Activated CD8-positive, alpha-beta T cell treated with anti-CD3 and anti-CD28 coated beads, Interleukin-2, amount 10 ng/mL, durations not matched to agents 7 days and 5 days (primary cell): ENCODE results near the gene ELF3. TPM values are rescaled to one million over a fixed set of nuclear protein-coding genes. Genes with fewer than 3 reads are reported as not detected.
"Not testable (repeated sequence)": the region's sequence is repeated elsewhere in the genome, so short reads cannot be mapped to it uniquely, and the experiment has no call there.

Source experiments
- ATAC-seq: fragments of 150-1000 bp; cut with Tn5 transposase; one replicate; pipeline ENCODE4 v1.10.0; 2021; ENCODE audit warnings: moderate library complexity
- CTCF ChIA-PET: fragments of 350-600 bp; sonication (Branson Sonifier 250); formaldehyde crosslinking; loops from one replicate; lab custom pipeline; 2021; ENCODE audit warnings: antibody characterized with exemption; lab: Charles Lee
- POLR2A ChIA-PET: fragments of 350-600 bp; sonication (Branson Sonifier 250); formaldehyde crosslinking; loops from one replicate; lab custom pipeline; 2021; ENCODE audit warnings: antibody characterized with exemption; lab: Charles Lee
- DNase-seq: peaks from one replicate; pipeline ENCODE4 v3.0.0-alpha.2; 2020
- H3K27ac Mint-ChIP-seq: one replicate; pipeline ENCODE4 v1.8.0; 2021; ENCODE audit warnings: mild to moderate bottlenecking, mixed read lengths
- H3K27me3 Mint-ChIP-seq: one replicate; pipeline ENCODE4 v1.8.0; 2021; ENCODE audit warnings: low read depth, mixed read lengths
- H3K36me3 Mint-ChIP-seq: one replicate; pipeline ENCODE4 v1.8.0; 2021; ENCODE audit warnings: low read depth, mixed read lengths
- H3K4me1 Mint-ChIP-seq: one replicate; pipeline ENCODE4 v1.8.0; 2021; ENCODE audit warnings: low read depth, mixed read lengths
- H3K4me3 Mint-ChIP-seq: one replicate; pipeline ENCODE4 v1.8.0; 2021; ENCODE audit warnings: mild to moderate bottlenecking, mixed read lengths
- H3K9me3 Mint-ChIP-seq: one replicate; pipeline ENCODE4 v1.8.0; 2022; ENCODE audit warnings: mixed read lengths; ENCODE audit not compliant: insufficient read depth
- total RNA-seq, 2 experiments: library from RNA; stranded (reverse); gene quantifications; one replicate each; pipeline ENCODE4 v1.2.3, GENCODE V29; 2021

Gene ELF3
- under 1 TPM; 0.42 to 0.55 TPM for total RNA-seq

DNA sequence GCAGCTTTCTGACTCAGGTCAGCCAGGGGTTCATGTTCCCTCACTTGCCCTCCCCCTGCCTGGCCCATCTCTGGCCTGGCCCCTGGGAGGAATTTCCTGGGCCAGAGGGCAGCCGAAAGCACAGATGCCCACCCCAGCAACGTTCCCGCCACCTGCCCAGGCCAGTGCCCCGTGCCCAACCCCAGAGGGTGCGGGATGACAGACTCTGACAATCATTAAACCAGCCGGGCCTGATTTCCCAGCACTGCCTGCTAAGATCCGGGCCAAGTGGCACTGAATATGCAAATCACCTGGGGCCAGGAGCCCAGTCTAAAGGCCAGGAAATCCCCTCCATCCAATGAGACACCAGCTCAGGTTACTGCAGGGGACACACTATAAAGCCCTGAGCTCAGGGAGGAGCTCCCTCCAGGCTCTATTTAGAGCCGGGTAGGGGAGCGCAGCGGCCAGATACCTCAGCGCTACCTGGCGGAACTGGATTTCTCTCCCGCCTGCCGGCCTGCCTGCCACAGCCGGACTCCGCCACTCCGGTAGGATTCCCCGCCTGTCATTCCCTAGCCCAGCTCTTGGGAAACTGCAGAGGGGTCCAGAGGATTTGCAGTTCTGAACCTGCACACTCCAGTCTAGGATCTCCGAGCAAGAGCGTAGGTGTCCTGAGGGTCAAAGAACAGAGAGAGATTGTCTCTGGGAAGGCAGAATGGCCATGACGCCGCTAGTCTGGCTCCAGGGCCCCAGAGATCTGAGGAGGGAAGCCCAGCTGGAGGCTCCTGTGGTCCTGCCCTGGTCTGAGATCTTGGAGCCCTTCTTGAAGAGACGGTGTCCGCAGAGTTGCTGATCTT, at the start of gene ELF3:
TSS of gene ELF3 (plus strand) at position 408 of the 836 bp plus-strand sequence. CDS start 550 bp downstream, outside the sequence.
- H3K36me3 Mint-ChIP-seq: no peaks in the 10 kb centered on the region
- POLR2A ChIA-PET: no interaction called here

GRCh38 chr1:201962382-201962781, 48.0 kb upstream of the ELF3 start:
- H3K27me3 Mint-ChIP-seq, DNase-seq, H3K4me1 Mint-ChIP-seq, H3K4me3 Mint-ChIP-seq, H3K27ac Mint-ChIP-seq, H3K9me3 Mint-ChIP-seq, ATAC-seq: not testable (repeated sequence)
- ChIA-PET CTCF (interaction anchor here (0.8 to 9.2 kb wide), 3 partner anchors 11 to 67 kb away, joined by 3 to 67 read pairs (median 16); no protein-coding TSS in a partner anchor), POLR2A (interaction anchor here (0.6 kb wide), 1 partner anchor 130 kb away, joined by 3 read pairs; no protein-coding TSS in a partner anchor)
- H3K36me3 Mint-ChIP-seq: peaks cover 61% of the 10 kb centered on the region

More for the DNA sequence above, at the start of gene ELF3:
- H3K9me3 Mint-ChIP-seq: no peaks in the 10 kb centered on the region
- CTCF ChIA-PET: interaction anchor here (0.7 to 2.0 kb wide), 5 partner anchors 11 to 133 kb away, joined by 3 to 12 read pairs (median 5); no protein-coding TSS in a partner anchor
- no peaks in the 10 kb centered on the region for H3K27me3 Mint-ChIP-seq
- ATAC-seq (no peak), DNase-seq (no peak)
- H3K4me3 Mint-ChIP-seq: no peak within 1 kb of the TSS
- no peak within 1 kb of the TSS for H3K27ac Mint-ChIP-seq
- no peaks in the 10 kb centered on the region for H3K4me1 Mint-ChIP-seq

GRCh38 chr1:201964261-201964660, 46.1 kb upstream of the ELF3 start:
- Mint-ChIP-seq H3K36me3 (peaks cover 59% of the 10 kb centered on the region), H3K4me1 (no peaks in the 10 kb centered on the region), H3K27ac (no peak overlapping the region), H3K9me3 (no peaks in the 10 kb centered on the region), H3K27me3 (no peaks in the 10 kb centered on the region), H3K4me3 (no peak overlapping the region)
- ATAC-seq (no peak), DNase-seq (no peak)
- CTCF ChIA-PET: interaction anchor here (0.7 to 9.2 kb wide), 4 partner anchors 9 to 68 kb away, joined by 3 to 67 read pairs (median 10); no protein-coding TSS in a partner anchor
- POLR2A ChIA-PET: interaction anchor here (0.8 kb wide), 1 partner anchor 9 kb away, joined by 3 read pairs; the partner anchor contains the start of gene TIMM17A

DNA sequence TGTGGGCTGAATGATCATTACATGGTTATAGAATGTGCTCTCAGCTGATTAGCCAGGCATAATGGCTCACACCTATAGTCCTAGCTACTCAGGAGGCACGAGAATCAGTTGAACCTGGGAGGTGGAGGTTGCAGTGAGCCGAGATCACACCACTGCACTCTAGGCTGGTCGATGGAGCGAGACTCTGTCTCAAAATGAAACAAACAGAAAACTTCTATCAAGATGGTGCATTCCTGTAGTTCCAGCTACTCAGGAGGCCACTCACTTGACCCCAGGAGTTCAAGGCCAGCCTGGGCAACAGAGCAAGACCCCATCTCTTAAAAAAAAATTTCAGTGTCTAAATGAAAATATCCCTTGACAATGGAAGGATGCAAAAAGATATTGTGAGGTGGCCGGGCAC, 44.2 kb upstream of the ELF3 start:
- no peaks in the 10 kb centered on the region for H3K4me1 Mint-ChIP-seq
- POLR2A ChIA-PET: no interaction called here
- H3K9me3 Mint-ChIP-seq: no peaks in the 10 kb centered on the region
- no peak overlapping the region for H3K4me3 Mint-ChIP-seq
- DNase-seq (no peak), ATAC-seq (no peak)
- H3K36me3 Mint-ChIP-seq: peaks cover 67% of the 10 kb centered on the region
- no peaks in the 10 kb centered on the region for H3K27me3 Mint-ChIP-seq
- CTCF ChIA-PET: interaction anchor here (0.6 to 9.2 kb wide), 2 partner anchors 70 to 421 kb away, joined by 4 to 67 read pairs; no protein-coding TSS in a partner anchor
- no peak overlapping the region for H3K27ac Mint-ChIP-seq

DNA sequence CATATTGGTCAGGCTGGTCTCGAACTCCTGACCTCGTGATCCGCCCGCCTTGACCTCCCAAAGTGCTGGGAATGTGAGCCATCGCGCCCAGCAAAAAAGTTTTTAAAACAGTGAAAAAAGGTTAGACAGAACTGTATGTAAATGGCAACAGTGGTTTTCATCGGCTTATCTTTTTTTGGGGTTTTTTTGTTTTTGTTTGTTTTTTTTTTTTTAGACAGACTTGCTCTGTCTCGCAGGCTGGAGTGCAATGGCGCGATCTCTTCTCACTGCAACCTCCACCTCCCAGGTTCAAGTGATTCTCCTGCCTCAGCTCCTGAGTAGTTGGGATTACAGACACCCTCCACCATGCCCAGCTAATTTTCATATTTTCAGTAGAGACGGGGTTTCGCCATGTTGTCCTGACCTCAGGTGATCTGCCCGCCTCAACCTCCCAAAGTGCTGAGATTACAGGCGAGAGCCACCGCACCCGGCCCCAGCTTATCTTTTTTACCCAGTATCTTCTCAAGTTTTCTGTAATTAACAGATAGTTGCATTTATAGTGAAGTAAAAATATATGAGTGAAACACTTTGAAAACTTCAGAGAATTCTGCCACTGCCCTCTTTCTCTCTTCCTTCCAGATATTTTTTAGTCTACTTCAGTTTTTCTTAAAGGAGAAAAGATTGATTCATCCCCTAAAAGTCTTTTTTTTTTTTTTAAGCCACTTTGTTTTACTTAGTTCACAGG, 42.0 kb upstream of the ELF3 start:
- Mint-ChIP-seq H3K27ac (no peak overlapping the region), H3K9me3 (no peaks in the 10 kb centered on the region), H3K36me3 (peaks cover 53% of the 10 kb centered on the region), H3K4me3 (no peak overlapping the region), H3K27me3 (no peaks in the 10 kb centered on the region), H3K4me1 (peaks cover 5% of the 10 kb centered on the region)
- CTCF ChIA-PET: interaction anchor here (0.6 to 9.2 kb wide), 8 partner anchors 11 to 526 kb away, joined by 3 to 67 read pairs (median 4); partner anchors contain the start of genes RNPEP and TIMM17A
- POLR2A ChIA-PET: no interaction called here
- no peak for DNase-seq
- no peak for ATAC-seq

DNA sequence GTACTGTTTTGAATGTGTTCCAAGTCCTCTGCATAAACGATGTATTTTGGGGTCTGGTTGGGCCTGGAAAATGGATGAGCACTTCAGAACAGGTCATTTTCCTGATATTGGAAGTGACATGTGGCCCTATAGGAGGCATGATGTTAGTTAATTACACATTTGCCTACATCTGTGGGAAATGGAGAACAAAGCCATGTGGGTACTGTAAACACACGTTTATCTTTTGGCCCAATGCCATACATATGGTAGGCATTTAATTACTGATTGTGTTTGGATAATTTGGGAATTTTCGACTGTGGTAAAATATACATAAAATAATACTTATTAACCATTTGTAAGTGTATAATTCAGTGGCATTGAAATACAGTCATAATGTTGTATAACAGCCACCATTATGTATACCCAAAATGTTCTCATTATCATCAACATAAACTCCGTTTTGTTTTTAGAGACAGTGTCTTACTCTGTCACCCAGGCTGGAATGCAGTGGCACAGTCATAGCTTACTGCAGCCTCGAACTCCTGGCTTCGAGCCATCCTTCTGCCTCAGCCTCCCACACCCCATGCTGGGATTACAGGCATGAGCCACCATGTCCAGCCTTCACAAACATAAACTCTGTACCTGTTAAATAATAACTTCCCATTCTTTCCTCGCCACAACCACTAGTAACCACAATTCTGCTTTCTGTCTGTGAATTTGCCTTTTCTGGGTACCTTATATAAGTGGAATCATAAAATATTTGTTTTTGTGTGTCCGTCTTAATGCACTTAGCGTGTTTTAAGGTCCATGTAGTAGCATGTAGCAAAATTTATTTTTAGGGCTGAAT, 39.8 kb upstream of the ELF3 start:
- ChIA-PET POLR2A (no interaction called here), CTCF (interaction anchor here (4.9 to 9.2 kb wide), 3 partner anchors 74 to 91 kb away, joined by 40 to 145 read pairs (median 67); no protein-coding TSS in a partner anchor)
- peaks cover 5% of the 10 kb centered on the region for H3K4me1 Mint-ChIP-seq
- no peak overlapping the region for H3K27ac Mint-ChIP-seq
- no peak for ATAC-seq
- no peak for DNase-seq
- H3K9me3 Mint-ChIP-seq: no peaks in the 10 kb centered on the region
- H3K27me3 Mint-ChIP-seq: peaks cover 8% of the 10 kb centered on the region
- peaks cover 40% of the 10 kb centered on the region for H3K36me3 Mint-ChIP-seq
- H3K4me3 Mint-ChIP-seq: no peak overlapping the region

DNA sequence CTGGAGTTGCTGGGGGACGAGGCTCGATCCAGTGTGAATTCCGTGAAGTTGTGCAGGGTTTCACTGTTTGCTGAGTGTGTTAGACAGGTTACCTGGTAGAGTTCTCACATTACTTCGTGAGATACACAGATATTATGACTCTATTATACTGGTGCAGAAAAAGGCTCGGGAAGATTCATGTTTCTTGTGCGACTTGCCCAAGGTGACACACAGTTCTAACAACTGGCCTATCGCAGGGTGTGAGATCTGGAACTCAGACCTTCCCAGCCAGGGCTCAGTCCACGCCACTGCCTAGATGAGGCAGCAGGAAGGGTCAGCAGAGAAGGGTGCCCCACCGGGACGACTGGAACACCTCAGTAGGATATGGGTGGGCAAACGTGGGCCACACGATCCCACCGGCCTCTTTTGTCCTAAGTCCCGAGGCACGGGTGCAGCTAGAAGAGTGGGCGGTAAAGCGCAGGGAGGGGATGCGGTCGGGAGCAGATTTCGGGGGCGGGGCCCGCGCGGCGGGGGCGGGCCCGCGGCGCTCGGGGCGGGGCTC, 28.2 kb upstream of the ELF3 start:
- Mint-ChIP-seq H3K9me3 (no peaks in the 10 kb centered on the region), H3K4me1 (peaks cover 19% of the 10 kb centered on the region), H3K4me3 (peak overlapping the region; percentile 89), H3K27me3 (peaks cover 8% of the 10 kb centered on the region), H3K36me3 (no peaks in the 10 kb centered on the region), H3K27ac (peak overlapping the region; percentile 84)
- CTCF ChIA-PET: interaction anchor here (1.0 to 3.7 kb wide), 7 partner anchors 9 to 178 kb away, joined by 3 to 25 read pairs (median 5); partner anchors contain the start of genes IPO9 and PTPN7
- ATAC-seq (no peak), DNase-seq (peak; percentile 75)
- POLR2A ChIA-PET: interaction anchor here (0.5 kb wide), 1 partner anchor 401 kb away, joined by 3 read pairs; no protein-coding TSS in a partner anchor

DNA sequence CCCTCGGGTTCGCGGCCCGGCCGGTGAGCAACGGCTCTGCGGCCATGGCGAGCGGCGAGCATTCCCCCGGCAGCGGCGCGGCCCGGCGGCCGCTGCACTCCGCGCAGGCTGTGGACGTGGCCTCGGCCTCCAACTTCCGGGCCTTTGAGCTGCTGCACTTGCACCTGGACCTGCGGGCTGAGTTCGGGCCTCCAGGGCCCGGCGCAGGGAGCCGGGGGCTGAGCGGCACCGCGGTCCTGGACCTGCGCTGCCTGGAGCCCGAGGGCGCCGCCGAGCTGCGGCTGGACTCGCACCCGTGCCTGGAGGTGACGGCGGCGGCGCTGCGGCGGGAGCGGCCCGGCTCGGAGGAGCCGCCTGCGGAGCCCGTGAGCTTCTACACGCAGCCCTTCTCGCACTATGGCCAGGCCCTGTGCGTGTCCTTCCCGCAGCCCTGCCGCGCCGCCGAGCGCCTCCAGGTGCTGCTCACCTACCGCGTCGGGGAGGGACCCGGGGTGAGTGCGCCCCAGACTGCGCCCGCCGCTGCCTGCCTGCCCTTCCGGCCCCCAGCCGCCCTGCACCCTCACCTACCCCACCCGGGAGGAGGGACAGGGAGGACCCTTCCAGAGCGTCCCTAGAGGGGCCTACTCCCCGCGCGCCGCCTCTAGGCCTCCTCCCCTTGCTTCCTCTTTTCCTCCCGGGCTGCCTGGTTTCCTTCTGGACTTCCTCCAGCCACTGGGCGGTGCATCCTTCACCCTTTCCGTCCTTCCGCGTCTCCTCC, 27.6 kb upstream of the ELF3 start, which contains the start of gene RNPEP:
TSS of gene RNPEP (plus strand) at position 26 of the 757 bp plus-strand sequence. CDS start at position 45, 19 bp downstream.
- H3K4me1 Mint-ChIP-seq: peaks cover 19% of the 10 kb centered on the region

DNA sequence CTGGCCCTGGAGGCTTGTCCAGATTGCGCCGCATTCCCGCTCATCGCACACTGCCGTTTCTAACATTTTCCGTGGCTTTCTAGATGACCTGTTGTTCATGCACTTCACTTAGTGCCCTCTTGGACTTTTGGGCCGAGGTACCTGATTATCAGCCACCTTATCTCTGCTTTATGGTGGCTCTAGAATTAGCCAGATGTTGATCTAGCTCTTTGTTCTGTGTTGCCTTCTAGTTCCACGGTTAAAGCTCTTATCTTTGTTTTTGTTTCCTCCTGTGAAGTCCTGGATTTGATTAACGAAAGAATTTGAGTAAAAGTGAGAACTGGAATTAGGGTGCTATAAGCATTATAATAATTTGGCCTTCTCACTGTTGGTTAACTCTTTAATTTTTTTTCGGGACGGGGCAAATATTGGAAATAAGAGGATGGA, 27.0 kb upstream of the ELF3 start:
- ATAC-seq (peak; percentile 9), DNase-seq (no peak)
- H3K9me3 Mint-ChIP-seq: no peaks in the 10 kb centered on the region
- peak overlapping the region; percentile 83 for H3K4me3 Mint-ChIP-seq
- peaks cover 8% of the 10 kb centered on the region for H3K27me3 Mint-ChIP-seq
- CTCF ChIA-PET: interaction anchor here (0.7 to 3.7 kb wide), 6 partner anchors 15 to 154 kb away, joined by 3 to 25 read pairs (median 4); partner anchors contain the start of gene IPO9
- POLR2A ChIA-PET: no interaction called here
- no peaks in the 10 kb centered on the region for H3K36me3 Mint-ChIP-seq
- H3K27ac Mint-ChIP-seq: peak overlapping the region; percentile 75
- H3K4me1 Mint-ChIP-seq: peaks cover 19% of the 10 kb centered on the region

More for the DNA sequence above, 27.6 kb upstream of the ELF3 start, which contains the start of gene RNPEP:
- DNase-seq: peak; percentile 65
- peak within 1 kb of the TSS; percentile 89 for H3K4me3 Mint-ChIP-seq
- peaks cover 8% of the 10 kb centered on the region for H3K27me3 Mint-ChIP-seq
- ATAC-seq: peak; percentile 85
- ChIA-PET POLR2A (no interaction called here), CTCF (interaction anchor here (1.0 to 3.7 kb wide), 7 partner anchors 10 to 178 kb away, joined by 3 to 25 read pairs (median 5); partner anchors contain the start of genes IPO9 and PTPN7)
- H3K36me3 Mint-ChIP-seq: no peaks in the 10 kb centered on the region
- no peaks in the 10 kb centered on the region for H3K9me3 Mint-ChIP-seq
- peak within 1 kb of the TSS; percentile 84 for H3K27ac Mint-ChIP-seq

GRCh38 chr1:201984446-201984845, 25.9 kb upstream of the ELF3 start:
- ChIA-PET POLR2A (no interaction called here), CTCF (interaction anchor here (2.0 to 2.1 kb wide), 2 partner anchors 11 to 15 kb away, joined by 9 to 11 read pairs; no protein-coding TSS in a partner anchor)
- DNase-seq: no peak
- H3K4me1 Mint-ChIP-seq: peaks cover 19% of the 10 kb centered on the region
- H3K36me3 Mint-ChIP-seq: peaks cover 3% of the 10 kb centered on the region
- ATAC-seq: no peak
- H3K27me3 Mint-ChIP-seq: peaks cover 5% of the 10 kb centered on the region
- no peak overlapping the region for H3K27ac Mint-ChIP-seq
- H3K4me3 Mint-ChIP-seq: no peak overlapping the region
- no peaks in the 10 kb centered on the region for H3K9me3 Mint-ChIP-seq
